Fibroblast of skin of scalp (primary cell): ENCODE results near the gene BICD1.
A peak's percentile ranks its signal among the peaks of the same experiment; 100 is the strongest.
"Not testable (repeated sequence)": the region's sequence is repeated elsewhere in the genome, so short reads cannot be mapped to it uniquely, and the experiment has no call there.

Source experiments
- DNase-seq: peaks from one replicate; pipeline ENCODE4 v3.0.0-alpha.2; 2013

BICD1 gene

DNA sequence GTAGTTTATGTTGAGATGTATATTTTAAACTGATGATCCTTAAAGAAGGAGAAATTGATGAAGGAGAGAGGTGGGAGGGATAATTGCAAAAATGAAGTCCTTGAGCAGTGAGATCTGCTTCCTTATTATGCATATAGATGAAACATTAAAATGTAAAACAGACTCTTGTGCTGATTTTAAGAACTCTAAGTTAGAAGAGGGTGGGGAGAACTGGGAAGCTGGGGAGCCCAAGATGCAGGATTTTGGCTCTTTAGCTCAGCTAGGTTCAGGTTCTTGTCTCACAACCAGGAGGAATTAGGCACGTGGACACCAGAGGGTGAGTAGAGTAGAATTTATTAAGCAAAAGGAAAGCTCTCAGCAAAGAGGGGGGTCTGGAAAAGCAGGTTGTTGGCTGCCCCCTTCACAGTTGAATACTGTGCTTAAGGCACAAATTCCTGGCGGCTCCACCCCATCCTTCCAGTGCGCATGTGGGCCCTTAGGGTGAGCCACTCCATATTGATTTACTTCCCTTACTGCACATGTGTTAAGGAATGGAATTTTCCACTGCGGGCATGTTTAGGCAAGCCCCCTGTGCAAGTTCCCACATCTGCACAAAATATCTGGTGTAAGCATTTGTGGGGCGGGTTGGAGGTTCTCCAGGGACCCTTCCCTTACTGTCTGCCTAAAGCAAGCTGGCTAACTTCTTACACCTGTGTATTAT is 141.9 kb downstream of the BICD1 start:
- peak; percentile 50 for DNase-seq

- DNase-seq: no peak
These were observed 143.1 kb downstream of the BICD1 start for GRCh38 chr12:32249777-32250176.

DNA sequence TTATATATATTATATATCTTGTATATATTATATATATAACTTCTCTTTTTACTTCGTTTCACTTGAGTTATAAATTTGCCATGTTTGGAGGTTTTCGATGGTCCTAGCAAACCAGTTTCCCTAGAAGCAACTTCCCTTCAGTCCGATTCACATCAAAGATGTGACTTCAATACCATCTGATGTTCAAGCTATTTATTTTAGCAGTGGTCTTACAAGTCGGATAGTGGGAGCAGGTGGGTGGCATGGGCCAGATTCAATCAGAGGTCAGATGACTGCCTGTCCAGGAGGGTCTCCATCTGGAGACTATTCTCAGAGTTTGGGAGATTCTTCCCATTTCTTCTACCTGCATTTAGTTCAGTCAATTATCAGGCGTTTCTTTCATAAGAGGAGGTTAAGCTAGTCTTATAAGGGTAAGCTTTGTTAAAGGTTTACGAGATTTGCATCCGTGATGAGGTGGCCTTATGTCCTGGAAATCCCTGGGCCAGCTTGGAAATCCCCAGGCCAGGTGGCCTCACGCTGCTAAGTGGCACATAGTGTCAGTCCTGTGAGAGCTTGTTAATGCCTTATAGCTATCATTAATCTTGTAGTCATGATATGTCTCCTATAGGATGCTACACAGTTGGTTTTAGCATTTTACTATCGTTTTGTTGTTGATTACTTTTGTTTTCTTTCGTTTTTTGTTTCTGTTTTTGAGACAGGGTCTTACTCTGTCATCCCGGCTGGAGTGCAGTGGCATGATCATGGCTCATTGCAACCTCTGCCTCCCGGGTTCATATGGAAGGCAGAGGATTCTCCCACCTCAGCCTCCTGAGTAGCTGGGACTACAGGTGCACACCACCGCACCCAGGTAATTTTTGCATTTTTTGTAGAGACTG is 145.8 kb downstream of the BICD1 start:
- no peak for DNase-seq

DNA sequence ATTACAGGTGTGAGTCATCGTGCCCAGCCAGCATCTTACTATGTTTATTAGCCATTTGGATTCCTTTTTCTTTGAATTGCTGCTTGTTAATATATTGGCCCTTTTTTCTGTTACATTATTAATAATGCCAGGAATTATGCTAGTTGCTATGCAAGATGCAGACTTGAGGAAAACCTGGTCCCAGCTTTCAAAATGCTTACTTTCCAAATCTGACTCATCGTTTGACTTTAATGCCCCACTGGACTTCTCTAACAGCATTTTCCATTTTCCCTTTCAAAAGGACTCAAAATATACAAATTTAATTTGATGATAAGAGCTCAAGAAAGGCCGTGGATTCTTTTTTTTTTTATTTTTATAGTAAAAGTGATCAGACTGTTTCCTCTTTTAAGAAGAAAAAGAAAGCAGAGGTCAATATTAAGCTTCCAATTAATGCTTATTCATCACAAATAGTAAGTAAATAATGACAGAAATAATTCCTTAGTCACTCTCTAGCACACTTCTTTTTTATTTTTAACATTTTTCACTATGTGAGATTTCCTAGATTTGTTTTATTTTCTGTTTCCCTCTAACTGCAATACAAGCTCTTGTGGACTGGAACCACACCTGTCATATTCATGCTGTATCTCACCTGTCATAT is 146.6 kb downstream of the BICD1 start:
- DNase-seq: no peak

- DNase-seq: no peak
These were observed 147.8 kb downstream of the BICD1 start for GRCh38 chr12:32254260-32254956.

GRCh38 chr12:32255588-32255987 is 148.9 kb downstream of the BICD1 start:
- no peak for DNase-seq

GRCh38 chr12:32257695-32258496 is 151.2 kb downstream of the BICD1 start:
- DNase-seq: no peak

DNA sequence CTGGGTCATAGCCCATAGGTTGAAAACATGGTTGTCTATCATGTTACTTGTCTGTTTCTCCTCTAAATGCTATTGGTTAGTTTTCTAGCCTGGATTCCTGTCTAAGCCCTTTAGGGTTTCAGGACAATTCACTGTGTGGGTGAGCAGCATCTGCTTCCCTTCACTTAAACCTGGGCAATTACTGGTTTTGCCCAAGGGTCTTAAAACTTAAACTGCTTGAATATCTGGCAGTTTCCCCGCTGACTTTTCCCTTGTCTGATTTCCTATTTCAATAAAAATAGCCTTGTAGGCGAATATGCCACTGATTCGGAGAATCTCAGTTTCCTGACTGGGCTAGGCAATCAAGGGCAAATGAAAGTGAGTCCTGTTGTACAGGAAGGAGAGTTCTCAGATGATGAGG is 154.0 kb downstream of the BICD1 start:
- DNase-seq: no peak

DNA sequence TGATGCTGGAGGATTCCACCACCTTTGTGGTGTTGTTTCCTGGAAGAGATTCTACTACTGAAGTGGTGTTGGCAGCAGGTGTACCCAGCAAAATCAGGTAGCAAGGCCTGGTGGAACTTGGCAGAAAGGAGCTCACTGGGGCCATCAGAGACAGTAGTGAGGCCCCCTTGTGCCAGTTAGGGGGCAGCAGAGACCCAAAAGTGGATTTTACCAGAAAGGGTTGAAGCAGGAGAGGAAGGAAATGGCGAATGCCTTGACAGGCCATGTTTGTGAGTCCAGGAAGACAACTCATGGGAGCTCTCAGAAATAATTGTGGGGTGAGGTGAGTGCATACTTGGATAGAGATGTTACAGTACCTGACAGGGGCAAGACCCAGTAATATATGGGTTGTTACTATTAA is 155.0 kb downstream of the BICD1 start:
- DNase-seq: no peak

DNA sequence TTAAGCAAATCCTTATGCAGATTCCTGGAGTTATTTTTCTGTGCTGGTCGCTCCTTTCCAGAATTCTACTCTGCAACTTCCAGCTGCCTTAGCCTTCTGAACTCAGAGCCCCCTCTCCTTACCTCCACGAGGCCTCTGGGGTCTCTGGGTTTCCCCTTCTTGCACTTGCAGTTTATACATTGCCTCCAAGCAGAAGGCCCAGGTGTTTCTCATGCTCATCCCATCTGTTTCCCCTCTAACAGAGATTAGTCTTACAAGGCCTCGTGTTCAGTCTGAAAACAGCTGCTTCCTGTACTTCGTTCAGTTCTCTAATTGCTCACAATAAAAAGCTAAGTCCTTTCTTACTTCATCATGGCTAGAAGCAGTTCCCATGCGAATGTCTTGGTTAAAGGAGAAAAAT is 158.3 kb downstream of the BICD1 start:
- no peak for DNase-seq

DNA sequence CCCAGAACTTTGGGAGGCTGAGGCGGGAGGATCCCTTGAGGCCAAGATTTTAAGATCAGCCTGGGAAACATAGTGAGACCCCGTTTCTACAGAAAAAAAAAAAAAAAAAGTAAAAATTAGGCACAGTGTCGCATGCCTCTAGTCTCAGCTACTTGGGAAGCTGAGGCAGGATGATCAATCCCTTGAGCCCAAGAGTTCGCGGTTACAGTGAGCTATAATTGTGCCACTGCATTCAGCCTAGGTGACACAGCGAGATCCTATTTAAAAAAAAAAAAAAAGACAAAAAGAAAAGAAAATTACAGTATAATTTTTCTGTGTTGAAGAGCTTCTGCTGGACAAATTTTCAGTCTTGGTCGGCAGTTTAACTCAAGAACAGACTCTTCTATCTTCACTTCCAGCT is 158.8 kb downstream of the BICD1 start:
- no peak for DNase-seq

DNA sequence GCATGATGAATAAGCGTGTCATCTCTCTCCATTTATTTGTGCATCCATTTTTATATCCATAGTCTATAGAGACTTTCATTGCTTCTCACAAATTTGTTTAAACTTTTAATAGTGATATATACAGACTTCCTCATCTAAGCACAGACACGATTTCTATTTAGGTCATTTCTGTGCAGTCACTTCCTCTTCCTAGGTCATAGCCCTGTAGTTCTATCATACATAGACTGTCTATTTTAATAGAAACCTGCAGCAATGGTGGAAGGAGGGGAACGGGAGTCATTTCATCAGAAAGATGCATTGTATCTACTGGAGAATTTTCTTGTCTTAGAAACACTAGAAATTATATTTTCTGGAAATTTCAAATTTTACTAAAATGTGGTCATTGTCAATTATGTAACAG is 159.3 kb downstream of the BICD1 start:
- no peak for DNase-seq

DNA sequence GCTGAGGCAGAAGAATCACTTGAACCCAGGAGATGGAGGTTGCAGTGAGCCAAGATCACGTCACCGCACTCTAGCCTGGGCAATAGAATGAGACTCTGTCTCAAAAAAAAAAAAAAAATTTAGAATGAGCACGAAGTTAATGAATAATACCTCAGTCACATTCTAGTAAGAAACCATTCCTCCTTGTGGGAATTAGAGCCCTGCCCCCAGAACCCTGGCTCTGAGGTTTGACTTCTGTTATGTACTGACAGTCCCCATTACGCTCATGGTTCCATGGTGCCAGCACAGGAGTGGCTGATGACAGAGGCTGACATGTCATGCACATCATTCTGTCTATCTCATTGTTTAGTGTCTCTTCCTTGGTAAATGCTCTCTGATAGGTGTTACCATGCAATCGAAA is 160.1 kb downstream of the BICD1 start:
- no peak for DNase-seq

- peak; percentile 40 for DNase-seq
These were observed 164.4 kb downstream of the BICD1 start for GRCh38 chr12:32270818-32271710.

DNA sequence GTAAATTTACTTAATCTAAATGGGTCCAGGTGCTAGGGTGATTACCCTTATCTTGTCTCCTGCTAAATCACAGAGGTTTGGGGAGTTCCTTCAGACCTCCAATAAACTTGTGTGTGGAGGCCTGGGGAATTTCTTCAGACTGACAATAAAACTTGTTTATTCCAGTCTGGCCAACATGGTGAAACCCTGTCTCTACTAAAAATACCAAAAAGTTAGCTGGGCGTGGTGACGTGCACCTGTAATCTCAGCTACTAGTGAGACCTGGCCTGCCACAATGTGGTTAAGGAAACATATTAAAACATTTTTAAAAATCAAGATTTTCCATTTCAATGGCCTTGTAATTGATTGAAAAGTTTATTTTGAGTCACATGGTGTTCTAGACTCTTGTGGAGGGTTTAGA is 165.8 kb downstream of the BICD1 start:
- no peak for DNase-seq

- DNase-seq: no peak
These were observed 166.4 kb downstream of the BICD1 start for GRCh38 chr12:32273063-32273522.

- DNase-seq: no peak
These were observed 167.1 kb downstream of the BICD1 start for GRCh38 chr12:32273712-32274111.

DNA sequence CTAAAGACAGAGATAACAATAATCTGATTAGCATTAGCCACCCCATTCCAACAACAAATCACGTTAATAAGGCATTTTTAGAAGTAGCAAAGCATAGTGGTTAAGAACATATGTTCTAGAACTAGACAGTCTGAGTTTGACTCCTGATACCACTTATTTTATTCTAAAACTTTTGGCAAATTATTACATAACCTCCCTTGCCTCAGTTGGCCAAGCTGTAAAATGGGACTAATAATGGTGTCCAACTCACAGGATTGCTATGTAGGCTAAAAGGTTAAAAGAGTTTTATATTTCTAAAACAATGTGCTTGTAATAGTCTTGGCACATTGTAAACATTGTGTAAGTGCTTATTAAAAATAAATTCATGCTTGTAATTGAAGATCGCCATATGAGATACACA is 168.0 kb downstream of the BICD1 start:
- no peak for DNase-seq

- DNase-seq: not testable (repeated sequence)
These were observed 168.9 kb downstream of the BICD1 start for GRCh38 chr12:32275520-32275919.

DNA sequence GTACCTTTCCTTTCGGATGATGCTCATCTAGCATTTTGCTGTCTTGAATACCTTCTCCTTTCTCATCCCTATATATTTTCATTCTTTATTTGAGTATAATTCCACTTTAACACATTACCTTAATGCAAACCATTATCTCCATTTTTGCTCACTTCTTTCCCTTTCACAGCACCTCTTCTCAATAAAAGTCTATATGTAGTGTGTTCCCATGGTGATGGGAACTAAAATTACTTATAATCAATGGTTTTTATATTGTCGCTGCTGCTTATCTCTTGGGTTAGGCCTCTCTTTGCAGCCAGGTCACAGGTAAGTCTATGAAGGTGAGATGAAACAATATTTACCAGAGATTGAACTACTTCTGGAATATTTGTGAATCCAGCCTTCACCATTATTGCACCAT is 171.1 kb downstream of the BICD1 start:
- DNase-seq: no peak

GRCh38 chr12:32281098-32281497 is 174.5 kb downstream of the BICD1 start:
- DNase-seq: no peak
